Right lobe of liver (tissue), 4 donors: ENCODE data around the gene MAML2.

ENCODE experiments used
- POLR2A ChIP-seq: fragments of 450-650 bp; IDR thresholded peaks from one replicate; pipeline ENCODE4 v1.6.1; 2017; ENCODE audit warnings: antibody characterized with exemption, mild to moderate bottlenecking
- TF ChIP-seq, protein P1 (sequence below), 4 donors: fragments of 200-600 bp in 3 of 4; fragments of 450-650 bp in 1 of 4; IDR thresholded peaks; one replicate each; pipeline versions ENCODE4 v1.5.1 to v1.8.0; 2016 to 2022; ENCODE audit warnings: antibody characterized with exemption in 4 of 4, mild to moderate bottlenecking in 2 of 4
- donor health status: DM: no; HTN: no; CAD: no.
- donor health status: DM: no; HTN: no; CAD: no.
- donor health status: DM: no; HTN: yes; CAD: no.

DNA sequence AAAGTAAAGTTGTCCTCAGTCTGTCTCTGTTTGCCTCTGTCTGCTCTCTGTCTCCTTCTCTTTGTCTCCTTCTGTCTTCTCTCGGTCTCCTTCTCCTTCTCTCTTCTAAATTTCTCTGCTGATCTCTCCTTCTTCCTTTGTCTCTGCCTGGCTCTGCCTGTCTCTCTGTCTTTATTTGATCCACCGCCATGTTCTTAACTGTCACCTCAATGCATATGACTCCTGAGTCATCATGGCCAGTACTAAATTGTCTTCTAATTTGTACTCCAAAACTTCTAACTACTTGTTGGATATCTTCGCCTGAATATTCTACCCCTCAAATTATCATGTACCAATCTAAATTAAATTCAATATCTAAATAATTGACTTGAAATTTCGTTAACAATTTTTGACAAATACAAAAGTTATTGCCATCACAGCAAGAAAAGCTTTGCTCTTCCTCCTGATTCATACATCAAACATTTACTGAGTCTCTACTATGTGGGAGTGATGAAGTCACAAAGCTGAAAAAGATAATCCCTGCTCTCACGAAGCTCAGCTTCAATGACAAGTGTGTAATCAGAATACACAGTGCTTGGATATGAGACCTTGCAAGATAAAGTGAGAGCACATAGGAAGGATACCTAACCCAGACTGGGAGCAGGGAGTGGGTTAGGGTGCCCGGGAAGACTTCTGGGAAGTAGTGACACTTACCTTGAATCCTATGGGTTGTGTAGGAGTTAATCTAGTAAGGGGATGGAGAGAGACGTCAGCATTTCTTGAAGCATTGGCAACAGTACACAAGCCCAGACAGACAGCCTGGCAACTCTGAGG is 193.0 kb downstream of the MAML2 start:
- TF ChIP-seq, protein P1, sequence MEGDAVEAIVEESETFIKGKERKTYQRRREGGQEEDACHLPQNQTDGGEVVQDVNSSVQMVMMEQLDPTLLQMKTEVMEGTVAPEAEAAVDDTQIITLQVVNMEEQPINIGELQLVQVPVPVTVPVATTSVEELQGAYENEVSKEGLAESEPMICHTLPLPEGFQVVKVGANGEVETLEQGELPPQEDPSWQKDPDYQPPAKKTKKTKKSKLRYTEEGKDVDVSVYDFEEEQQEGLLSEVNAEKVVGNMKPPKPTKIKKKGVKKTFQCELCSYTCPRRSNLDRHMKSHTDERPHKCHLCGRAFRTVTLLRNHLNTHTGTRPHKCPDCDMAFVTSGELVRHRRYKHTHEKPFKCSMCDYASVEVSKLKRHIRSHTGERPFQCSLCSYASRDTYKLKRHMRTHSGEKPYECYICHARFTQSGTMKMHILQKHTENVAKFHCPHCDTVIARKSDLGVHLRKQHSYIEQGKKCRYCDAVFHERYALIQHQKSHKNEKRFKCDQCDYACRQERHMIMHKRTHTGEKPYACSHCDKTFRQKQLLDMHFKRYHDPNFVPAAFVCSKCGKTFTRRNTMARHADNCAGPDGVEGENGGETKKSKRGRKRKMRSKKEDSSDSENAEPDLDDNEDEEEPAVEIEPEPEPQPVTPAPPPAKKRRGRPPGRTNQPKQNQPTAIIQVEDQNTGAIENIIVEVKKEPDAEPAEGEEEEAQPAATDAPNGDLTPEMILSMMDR (IDR thresholded peaks at IDR 0.05) = no peak
- TF ChIP-seq POLR2A = no peak
